ENCODE measurements around the gene CABP1.

CABP1 gene

DNA sequence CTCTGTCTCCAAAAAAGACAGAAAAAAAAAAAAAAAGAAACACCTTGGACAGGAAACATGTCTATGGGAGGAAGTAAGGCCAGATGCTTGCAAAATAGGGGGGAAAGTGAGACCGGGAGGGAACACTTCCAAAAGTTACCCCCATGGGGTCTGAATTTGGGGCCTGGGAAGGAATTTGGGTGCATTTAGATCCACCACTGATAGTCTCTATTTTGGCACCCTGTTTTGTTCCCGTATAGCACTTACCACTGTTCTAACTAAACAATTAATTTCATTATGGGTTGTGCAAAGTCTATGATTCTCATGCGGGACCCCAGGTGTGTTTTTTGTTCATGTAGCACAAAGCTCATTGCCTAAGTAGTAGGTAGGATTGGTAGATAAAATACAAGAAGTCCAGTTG, 45.1 kb downstream of the CABP1 start:
- H3K36me3 ChIP-seq (ENCODE audit: insufficient read depth, low read length) = no peaks in the 10 kb centered on the region
- H3K27me3 ChIP-seq (ENCODE audit: insufficient read depth, low read length) = no peaks in the 10 kb centered on the region
- H3K9me3 ChIP-seq (ENCODE audit: low read length) = no peaks in the 10 kb centered on the region
- H3K79me2 ChIP-seq (ENCODE audit: insufficient read depth, low read length) = peaks cover 32% of the 10 kb centered on the region
- H3K9ac ChIP-seq (ENCODE audit: low read length) = peak overlapping the region; percentile 69; the same call in 1 of the 2 replicates
- H2AFZ ChIP-seq (ENCODE audit: low read length) = peak overlapping the region; percentile 53; the same call in 1 of the 2 replicates
- no peaks in the 10 kb centered on the region for H4K20me1 ChIP-seq (ENCODE audit: insufficient read depth, low read length)
- no peaks in the 10 kb centered on the region for H3K9me2 ChIP-seq (ENCODE audit: low read depth, low read length)
- H3K4me1 ChIP-seq (ENCODE audit: insufficient read depth, low read length, severe bottlenecking) = peaks cover 35% of the 10 kb centered on the region
- H3K4me3 ChIP-seq (ENCODE audit: low read depth, low read length, poor library complexity, severe bottlenecking) = peak overlapping the region; percentile 72
- peak overlapping the region; percentile 80 for H3K4me2 ChIP-seq (ENCODE audit: low read length)
- TF ChIP-seq, protein P1, sequence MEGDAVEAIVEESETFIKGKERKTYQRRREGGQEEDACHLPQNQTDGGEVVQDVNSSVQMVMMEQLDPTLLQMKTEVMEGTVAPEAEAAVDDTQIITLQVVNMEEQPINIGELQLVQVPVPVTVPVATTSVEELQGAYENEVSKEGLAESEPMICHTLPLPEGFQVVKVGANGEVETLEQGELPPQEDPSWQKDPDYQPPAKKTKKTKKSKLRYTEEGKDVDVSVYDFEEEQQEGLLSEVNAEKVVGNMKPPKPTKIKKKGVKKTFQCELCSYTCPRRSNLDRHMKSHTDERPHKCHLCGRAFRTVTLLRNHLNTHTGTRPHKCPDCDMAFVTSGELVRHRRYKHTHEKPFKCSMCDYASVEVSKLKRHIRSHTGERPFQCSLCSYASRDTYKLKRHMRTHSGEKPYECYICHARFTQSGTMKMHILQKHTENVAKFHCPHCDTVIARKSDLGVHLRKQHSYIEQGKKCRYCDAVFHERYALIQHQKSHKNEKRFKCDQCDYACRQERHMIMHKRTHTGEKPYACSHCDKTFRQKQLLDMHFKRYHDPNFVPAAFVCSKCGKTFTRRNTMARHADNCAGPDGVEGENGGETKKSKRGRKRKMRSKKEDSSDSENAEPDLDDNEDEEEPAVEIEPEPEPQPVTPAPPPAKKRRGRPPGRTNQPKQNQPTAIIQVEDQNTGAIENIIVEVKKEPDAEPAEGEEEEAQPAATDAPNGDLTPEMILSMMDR (IDR thresholded peaks at IDR 0.05; ENCODE audit: low read length) = no peak
- no peak for TF ChIP-seq EZH2 (IDR thresholded peaks at IDR 0.05; ENCODE audit: borderline replicate concordance, low read length)
- H3F3A ChIP-seq (ENCODE audit: insufficient read depth, low read length) = 0 out of 2 replicates have a peak, but pooled peaks cover 4% of the 10 kb centered on the region
- peak overlapping the region; percentile 89 for H3K27ac ChIP-seq (ENCODE audit: low read depth, low read length, poor library complexity, severe bottlenecking)

DNA sequence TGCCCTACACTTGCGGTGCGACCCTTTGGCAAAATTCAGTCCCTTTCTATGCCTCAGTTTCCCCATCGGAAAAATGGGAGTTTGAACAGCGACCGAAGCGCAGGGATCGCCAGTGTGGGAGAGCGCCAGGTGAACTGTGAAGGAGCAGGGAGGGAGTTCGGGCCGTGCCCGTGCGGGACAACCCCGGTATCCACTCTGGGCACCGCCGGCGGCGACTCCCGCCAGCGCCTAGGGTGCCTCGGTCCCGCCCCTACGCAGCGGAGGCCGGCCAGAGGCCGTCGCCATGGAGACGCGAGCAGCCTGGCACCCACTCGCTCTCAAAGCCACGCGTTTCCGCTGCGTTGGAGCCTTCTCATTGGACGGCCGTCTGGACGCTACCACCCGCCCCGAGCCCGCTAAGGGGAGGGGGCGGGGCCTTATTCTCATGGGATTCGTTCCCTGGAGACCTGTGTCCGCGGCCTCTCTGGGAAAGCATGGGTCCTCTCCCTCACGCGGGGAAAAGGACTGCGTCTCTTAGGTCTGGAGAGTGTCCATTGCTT, 45.8 kb downstream of the CABP1 start:
- 0 out of 2 replicates have a peak, but pooled peaks cover 4% of the 10 kb centered on the region for H3F3A ChIP-seq (ENCODE audit: insufficient read depth, low read length)
- peak overlapping the region; percentile 89 for H3K27ac ChIP-seq (ENCODE audit: low read depth, low read length, poor library complexity, severe bottlenecking)
- peak overlapping the region; percentile 72 for H3K4me3 ChIP-seq (ENCODE audit: low read depth, low read length, poor library complexity, severe bottlenecking)
- no peaks in the 10 kb centered on the region for H3K9me3 ChIP-seq (ENCODE audit: low read length)
- peak overlapping the region; percentile 69 for H3K9ac ChIP-seq (ENCODE audit: low read length)
- H4K20me1 ChIP-seq (ENCODE audit: insufficient read depth, low read length) = no peaks in the 10 kb centered on the region
- H2AFZ ChIP-seq (ENCODE audit: low read length) = peak overlapping the region; percentile 53; the same call in 1 of the 2 replicates
- no peaks in the 10 kb centered on the region for H3K27me3 ChIP-seq (ENCODE audit: insufficient read depth, low read length)
- H3K4me2 ChIP-seq (ENCODE audit: low read length) = peak overlapping the region; percentile 80
- TF ChIP-seq, protein P1 (IDR thresholded peaks at IDR 0.05; ENCODE audit: low read length) = no peak
- TF ChIP-seq EZH2 (IDR thresholded peaks at IDR 0.05; ENCODE audit: borderline replicate concordance, low read length) = no peak
- H3K9me2 ChIP-seq (ENCODE audit: low read depth, low read length) = no peaks in the 10 kb centered on the region
- no peaks in the 10 kb centered on the region for H3K36me3 ChIP-seq (ENCODE audit: insufficient read depth, low read length)
- peaks cover 39% of the 10 kb centered on the region for H3K79me2 ChIP-seq (ENCODE audit: insufficient read depth, low read length)
- H3K4me1 ChIP-seq (ENCODE audit: insufficient read depth, low read length, severe bottlenecking) = peaks cover 35% of the 10 kb centered on the region

DNA sequence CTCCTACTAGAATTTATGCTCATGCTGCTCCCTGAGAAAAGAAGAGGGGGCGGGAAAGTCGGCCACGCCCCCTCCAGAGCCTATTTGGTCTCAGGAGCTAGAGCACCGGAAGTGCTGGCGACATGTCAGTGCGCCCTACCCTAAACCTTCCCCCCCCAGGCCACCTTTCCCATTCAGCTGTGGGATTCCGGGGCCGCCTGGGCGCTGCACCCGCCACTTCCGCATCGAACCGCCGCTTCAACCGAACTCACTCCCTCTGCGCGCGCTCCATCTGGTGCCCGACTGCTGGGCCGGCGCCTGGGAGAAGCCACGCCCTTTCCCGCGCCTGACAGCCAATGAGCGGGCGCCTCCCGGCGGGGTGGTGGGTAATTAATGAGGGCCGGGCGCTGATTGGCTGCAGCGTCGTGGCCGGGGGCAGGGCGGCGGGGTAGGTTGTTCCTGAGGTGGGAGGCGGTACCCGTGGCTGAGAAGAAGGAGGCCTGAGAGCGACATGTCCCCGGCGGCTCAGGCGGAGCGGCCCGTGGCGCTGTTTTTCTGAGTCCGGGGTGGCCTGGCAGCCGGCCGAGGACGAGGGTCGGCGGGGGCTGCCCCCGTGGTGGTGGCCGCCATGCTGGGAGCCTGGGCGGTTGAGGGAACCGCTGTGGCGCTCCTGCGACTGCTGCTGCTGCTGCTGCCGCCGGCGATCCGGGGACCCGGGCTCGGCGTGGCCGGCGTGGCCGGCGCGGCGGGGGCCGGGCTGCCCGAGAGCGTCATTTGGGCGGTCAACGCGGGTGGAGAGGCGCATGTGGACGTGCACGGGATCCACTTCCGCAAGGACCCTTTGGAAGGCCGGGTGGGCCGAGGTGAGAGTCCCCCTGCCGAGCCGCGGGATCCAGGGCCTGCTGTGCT, 46.5 kb downstream of the CABP1 start, which contains the start of gene MLEC:
Gene MLEC, plus strand, starts transcription at position 460 of the 888 bp plus-strand sequence. Its CDS starts 148 bp downstream, at position 608.
- H2AFZ ChIP-seq (ENCODE audit: low read length) = peak within 1 kb of the TSS; percentile 53; the same call in 1 of the 2 replicates
- H3K4me2 ChIP-seq (ENCODE audit: low read length) = peak within 1 kb of the TSS; percentile 90
- H3K27me3 ChIP-seq (ENCODE audit: insufficient read depth, low read length) = no peaks in the 10 kb centered on the region
- no peak for TF ChIP-seq EZH2 (IDR thresholded peaks at IDR 0.05; ENCODE audit: borderline replicate concordance, low read length)
- TF ChIP-seq, protein P1 (IDR thresholded peaks at IDR 0.05; ENCODE audit: low read length) = no peak; the same call in 1 of the 2 replicates
- H3K9me3 ChIP-seq (ENCODE audit: low read length) = no peaks in the 10 kb centered on the region
- peaks cover 45% of the 10 kb centered on the region for H3K79me2 ChIP-seq (ENCODE audit: insufficient read depth, low read length)
- H3K9me2 ChIP-seq (ENCODE audit: low read depth, low read length) = no peaks in the 10 kb centered on the region
- H3K4me3 ChIP-seq (ENCODE audit: low read depth, low read length, poor library complexity, severe bottlenecking) = peak within 1 kb of the TSS; percentile 72
- peak within 1 kb of the TSS; percentile 89 for H3K27ac ChIP-seq (ENCODE audit: low read depth, low read length, poor library complexity, severe bottlenecking)
- H3K36me3 ChIP-seq (ENCODE audit: insufficient read depth, low read length) = no peaks in the 10 kb centered on the region
- H3K9ac ChIP-seq (ENCODE audit: low read length) = peak within 1 kb of the TSS; percentile 74
- H4K20me1 ChIP-seq (ENCODE audit: insufficient read depth, low read length) = no peaks in the 10 kb centered on the region
- peaks cover 35% of the 10 kb centered on the region for H3K4me1 ChIP-seq (ENCODE audit: insufficient read depth, low read length, severe bottlenecking)
- H3F3A ChIP-seq (ENCODE audit: insufficient read depth, low read length) = 0 out of 2 replicates have a peak, but pooled peaks cover 4% of the 10 kb centered on the region

Measured in OCI-LY1 (cell line).